ENCODE measurements around the gene PRKG1. TPM values are rescaled to one million over a fixed set of nuclear protein-coding genes. Genes with fewer than 3 reads are reported as not detected.

Gene PRKG1
- polyA plus RNA-seq, 2 donors, result 0.84 to 0.87 TPM

DNA sequence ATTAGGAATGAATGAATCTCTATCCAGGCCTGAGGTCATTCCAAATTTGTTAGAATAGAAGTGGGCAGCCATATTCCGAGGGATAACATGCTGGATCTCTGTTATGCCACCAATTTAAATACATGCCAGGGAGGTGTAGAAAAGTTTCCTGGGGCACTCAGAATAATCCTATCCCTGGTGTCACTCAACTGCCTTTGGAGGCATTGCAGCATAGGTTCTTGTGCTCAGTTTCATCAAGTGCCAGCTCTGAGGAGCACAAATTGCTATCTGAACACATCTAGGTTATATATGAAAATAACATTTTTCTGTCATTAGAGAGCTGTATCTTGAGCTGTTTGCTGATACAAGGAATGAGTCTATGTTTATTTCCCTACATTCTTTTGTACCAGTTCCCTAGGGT lies 427.8 kb downstream of the PRKG1 start:
- no peak overlapping the region for H3K4me3 ChIP-seq (ENCODE audit: low read depth in 1 of 2, low read length in 2 of 2)
- no peak overlapping the region for H3K27ac ChIP-seq (ENCODE audit: low read depth in 2 of 2, low read length in 1 of 2)
- 86 to 91% methylated on average over 1 of the region's 1 CpG for WGBS, 2 donors
- H3K4me1 ChIP-seq (ENCODE audit: control insufficient read depth in 2 of 2, insufficient read depth in 2 of 2, low read length in 1 of 2), result no peaks in the 10 kb centered on the region
- H3K36me3 ChIP-seq (ENCODE audit: control insufficient read depth in 2 of 2, insufficient read depth in 2 of 2, low read length in 1 of 2), result no peaks in the 10 kb centered on the region
- H3K27me3 ChIP-seq (ENCODE audit: control insufficient read depth in 1 of 2, insufficient read depth in 2 of 2, low read length in 2 of 2), result no peaks in the 10 kb centered on the region
- H3K9me3 ChIP-seq (ENCODE audit: control insufficient read depth in 2 of 2, insufficient read depth in 1 of 2, low read depth in 1 of 2, low read length in 1 of 2), result no peaks in the 10 kb centered on the region

DNA sequence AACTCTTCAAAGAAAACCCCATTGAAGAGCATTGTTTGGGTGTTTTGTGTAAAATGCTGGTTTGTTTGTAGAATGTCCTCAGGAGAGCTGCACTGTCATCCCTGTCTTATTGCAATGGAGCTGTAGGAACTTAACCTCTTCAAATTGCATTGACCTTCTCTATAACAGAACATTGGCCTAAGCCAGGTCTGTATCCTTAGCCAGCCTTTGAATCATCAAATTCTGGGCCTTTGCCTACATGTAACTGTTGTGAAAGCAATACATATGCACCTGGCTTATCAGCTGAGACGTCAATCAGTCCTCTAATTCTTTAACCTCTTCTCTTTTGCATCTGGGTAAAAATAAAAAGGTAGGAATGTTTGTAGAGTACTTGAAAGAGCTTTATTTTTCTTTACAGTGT lies 429.1 kb downstream of the PRKG1 start:
- no peaks in the 10 kb centered on the region for H3K9me3 ChIP-seq (ENCODE audit: control insufficient read depth in 2 of 2, insufficient read depth in 1 of 2, low read depth in 1 of 2, low read length in 1 of 2)
- WGBS, 2 donors, result 70 to 78% methylated on average over 1 of the region's 1 CpG
- H3K4me1 ChIP-seq (ENCODE audit: control insufficient read depth in 2 of 2, insufficient read depth in 2 of 2, low read length in 1 of 2), result no peaks in the 10 kb centered on the region
- no peaks in the 10 kb centered on the region for H3K27me3 ChIP-seq (ENCODE audit: control insufficient read depth in 1 of 2, insufficient read depth in 2 of 2, low read length in 2 of 2)
- no peak overlapping the region for H3K4me3 ChIP-seq (ENCODE audit: low read depth in 1 of 2, low read length in 2 of 2)
- H3K36me3 ChIP-seq (ENCODE audit: control insufficient read depth in 2 of 2, insufficient read depth in 2 of 2, low read length in 1 of 2), result no peaks in the 10 kb centered on the region
- no peak overlapping the region for H3K27ac ChIP-seq (ENCODE audit: low read depth in 2 of 2, low read length in 1 of 2)

DNA sequence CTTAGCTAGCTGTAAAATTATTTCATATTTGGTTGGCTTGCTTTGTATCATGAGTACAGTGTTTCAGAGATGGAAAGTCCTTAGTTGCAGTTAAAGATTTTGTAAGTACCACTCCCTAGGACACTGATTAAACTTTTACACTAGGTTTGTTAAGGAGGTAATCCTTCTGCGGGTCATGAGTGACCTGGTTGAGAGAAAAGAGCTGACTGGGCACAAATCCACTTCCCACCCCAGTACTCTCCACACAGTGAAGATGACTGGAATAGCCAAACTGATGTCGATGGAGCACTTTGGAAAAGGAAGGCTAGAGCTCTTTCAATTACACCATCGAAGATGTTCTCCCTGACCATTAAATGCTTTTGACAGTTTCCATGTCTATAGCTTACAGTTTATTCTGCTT lies 433.2 kb downstream of the PRKG1 start:
- Histone ChIP-seq H3K9me3 (ENCODE audit: control insufficient read depth in 2 of 2, insufficient read depth in 1 of 2, low read depth in 1 of 2, low read length in 1 of 2) (no peaks in the 10 kb centered on the region), H3K4me3 (ENCODE audit: low read depth in 1 of 2, low read length in 2 of 2) (no peak overlapping the region), H3K27ac (ENCODE audit: low read depth in 2 of 2, low read length in 1 of 2) (no peak overlapping the region), H3K4me1 (ENCODE audit: control insufficient read depth in 2 of 2, insufficient read depth in 2 of 2, low read length in 1 of 2) (no peaks in the 10 kb centered on the region), H3K36me3 (ENCODE audit: control insufficient read depth in 2 of 2, insufficient read depth in 2 of 2, low read length in 1 of 2) (no peaks in the 10 kb centered on the region), H3K27me3 (ENCODE audit: control insufficient read depth in 1 of 2, insufficient read depth in 2 of 2, low read length in 2 of 2) (no peaks in the 10 kb centered on the region)
- WGBS, 2 donors, result 90 to 96% methylated on average over 3 of the region's 3 CpGs

DNA sequence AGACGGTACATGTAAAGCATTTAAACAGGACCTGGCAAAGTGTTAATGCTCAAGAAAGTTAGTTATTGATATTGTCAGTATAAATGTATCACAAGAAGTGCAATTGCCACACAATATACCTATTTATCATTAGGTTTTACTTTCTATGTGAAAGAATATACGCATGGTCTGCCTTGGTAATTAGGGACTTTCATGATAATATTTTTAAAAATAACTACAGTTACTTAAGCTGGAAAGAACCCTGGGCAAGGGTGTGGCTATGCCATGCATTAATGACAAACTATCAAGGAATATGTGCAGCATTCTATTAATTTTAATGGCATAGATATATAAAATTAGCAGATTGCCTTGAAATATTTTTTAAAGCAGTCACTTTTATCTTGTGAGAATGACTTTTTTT lies 433.9 kb downstream of the PRKG1 start:
- Histone ChIP-seq H3K27ac (ENCODE audit: low read depth in 2 of 2, low read length in 1 of 2) (no peak overlapping the region), H3K27me3 (ENCODE audit: control insufficient read depth in 1 of 2, insufficient read depth in 2 of 2, low read length in 2 of 2) (no peaks in the 10 kb centered on the region), H3K4me1 (ENCODE audit: control insufficient read depth in 2 of 2, insufficient read depth in 2 of 2, low read length in 1 of 2) (no peaks in the 10 kb centered on the region), H3K4me3 (ENCODE audit: low read depth in 1 of 2, low read length in 2 of 2) (no peak overlapping the region), H3K36me3 (ENCODE audit: control insufficient read depth in 2 of 2, insufficient read depth in 2 of 2, low read length in 1 of 2) (no peaks in the 10 kb centered on the region), H3K9me3 (ENCODE audit: control insufficient read depth in 2 of 2, insufficient read depth in 1 of 2, low read depth in 1 of 2, low read length in 1 of 2) (no peaks in the 10 kb centered on the region)
- 82% methylated on average over 2 of the region's 2 CpGs for WGBS, 2 donors

DNA sequence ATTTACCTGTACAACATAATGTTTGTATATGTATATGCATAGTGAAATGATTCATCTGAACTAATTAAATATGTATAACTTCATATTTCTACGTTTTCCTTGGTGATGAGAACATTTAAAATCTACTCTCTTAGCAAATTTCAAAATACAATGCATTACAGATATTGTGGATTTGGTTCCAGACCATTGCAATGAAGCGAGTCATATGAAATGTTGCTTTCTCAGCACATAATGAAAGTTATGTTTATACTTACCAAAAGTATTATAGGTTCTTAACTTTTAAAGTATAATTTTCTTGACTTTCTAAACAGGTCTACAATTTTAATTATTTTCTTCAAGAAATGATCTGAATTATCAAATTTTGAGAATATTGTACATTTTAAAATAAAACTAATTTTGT lies 435.9 kb downstream of the PRKG1 start:
- Histone ChIP-seq H3K9me3 (ENCODE audit: control insufficient read depth in 2 of 2, insufficient read depth in 1 of 2, low read depth in 1 of 2, low read length in 1 of 2) (no peaks in the 10 kb centered on the region), H3K36me3 (ENCODE audit: control insufficient read depth in 2 of 2, insufficient read depth in 2 of 2, low read length in 1 of 2) (no peaks in the 10 kb centered on the region), H3K27ac (ENCODE audit: low read depth in 2 of 2, low read length in 1 of 2) (no peak overlapping the region), H3K4me3 (ENCODE audit: low read depth in 1 of 2, low read length in 2 of 2) (no peak overlapping the region), H3K4me1 (ENCODE audit: control insufficient read depth in 2 of 2, insufficient read depth in 2 of 2, low read length in 1 of 2) (no peaks in the 10 kb centered on the region), H3K27me3 (ENCODE audit: control insufficient read depth in 1 of 2, insufficient read depth in 2 of 2, low read length in 2 of 2) (no peaks in the 10 kb centered on the region)
- 63 to 70% methylated on average over 2 of the region's 2 CpGs for WGBS, 2 donors

DNA sequence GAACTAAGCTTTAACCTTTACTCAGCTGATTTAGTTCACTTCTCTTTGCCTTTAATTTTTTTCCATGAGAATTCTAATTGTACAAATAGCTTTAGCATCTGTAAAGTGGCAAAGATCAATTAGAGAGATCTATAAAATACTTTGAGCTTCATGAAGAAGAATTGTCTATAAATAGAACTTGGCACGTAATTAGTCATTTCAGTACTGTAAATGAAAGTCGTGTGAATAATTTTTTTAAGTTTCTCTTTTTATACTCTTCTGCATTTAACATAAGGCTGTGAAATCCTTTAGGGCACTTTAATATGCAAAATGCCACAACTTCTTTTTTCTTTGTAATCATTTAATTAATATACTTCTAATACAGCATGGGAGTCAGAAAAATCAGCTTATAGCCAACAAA lies 447.3 kb downstream of the PRKG1 start:
- 23 to 42% methylated on average over 2 of the region's 2 CpGs for WGBS, 2 donors
- H3K9me3 ChIP-seq (ENCODE audit: control insufficient read depth in 2 of 2, insufficient read depth in 1 of 2, low read depth in 1 of 2, low read length in 1 of 2), result no peaks in the 10 kb centered on the region

DNA sequence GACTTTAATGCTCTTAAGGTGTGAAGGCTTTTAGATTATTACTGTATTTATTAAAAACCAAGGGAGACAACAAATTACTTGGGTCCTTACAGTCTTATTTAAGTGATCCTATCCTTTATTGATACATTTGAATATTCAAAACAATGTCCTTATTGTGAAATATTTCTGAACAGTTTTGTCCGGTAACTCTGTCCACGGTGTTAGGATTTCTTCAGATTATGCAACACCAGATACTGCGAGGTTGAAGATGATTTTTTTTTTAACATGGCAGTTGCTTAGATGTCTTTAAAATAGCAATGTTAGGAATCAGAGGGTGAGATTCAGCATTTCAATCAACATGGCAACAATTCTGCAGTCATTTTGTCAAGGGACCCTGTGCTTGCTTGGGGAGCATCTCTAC lies 448.6 kb downstream of the PRKG1 start:
- Histone ChIP-seq H3K27me3 (ENCODE audit: control insufficient read depth in 1 of 2, insufficient read depth in 2 of 2, low read length in 2 of 2) (no peaks in the 10 kb centered on the region), H3K4me1 (ENCODE audit: control insufficient read depth in 2 of 2, insufficient read depth in 2 of 2, low read length in 1 of 2) (no peaks in the 10 kb centered on the region), H3K27ac (ENCODE audit: low read depth in 2 of 2, low read length in 1 of 2) (no peak overlapping the region), H3K36me3 (ENCODE audit: control insufficient read depth in 2 of 2, insufficient read depth in 2 of 2, low read length in 1 of 2) (no peaks in the 10 kb centered on the region), H3K9me3 (ENCODE audit: control insufficient read depth in 2 of 2, insufficient read depth in 1 of 2, low read depth in 1 of 2, low read length in 1 of 2) (no peaks in the 10 kb centered on the region), H3K4me3 (ENCODE audit: low read depth in 1 of 2, low read length in 2 of 2) (no peak overlapping the region)
- WGBS, 2 donors, result 84 to 86% methylated on average over 3 of the region's 3 CpGs

More for the DNA sequence above, 447.3 kb downstream of the PRKG1 start:
- H3K27ac ChIP-seq (ENCODE audit: low read depth in 2 of 2, low read length in 1 of 2), result no peak overlapping the region
- H3K4me3 ChIP-seq (ENCODE audit: low read depth in 1 of 2, low read length in 2 of 2), result no peak overlapping the region
- H3K27me3 ChIP-seq (ENCODE audit: control insufficient read depth in 1 of 2, insufficient read depth in 2 of 2, low read length in 2 of 2), result no peaks in the 10 kb centered on the region
- H3K4me1 ChIP-seq (ENCODE audit: control insufficient read depth in 2 of 2, insufficient read depth in 2 of 2, low read length in 1 of 2), result no peaks in the 10 kb centered on the region
- no peaks in the 10 kb centered on the region for H3K36me3 ChIP-seq (ENCODE audit: control insufficient read depth in 2 of 2, insufficient read depth in 2 of 2, low read length in 1 of 2)

DNA sequence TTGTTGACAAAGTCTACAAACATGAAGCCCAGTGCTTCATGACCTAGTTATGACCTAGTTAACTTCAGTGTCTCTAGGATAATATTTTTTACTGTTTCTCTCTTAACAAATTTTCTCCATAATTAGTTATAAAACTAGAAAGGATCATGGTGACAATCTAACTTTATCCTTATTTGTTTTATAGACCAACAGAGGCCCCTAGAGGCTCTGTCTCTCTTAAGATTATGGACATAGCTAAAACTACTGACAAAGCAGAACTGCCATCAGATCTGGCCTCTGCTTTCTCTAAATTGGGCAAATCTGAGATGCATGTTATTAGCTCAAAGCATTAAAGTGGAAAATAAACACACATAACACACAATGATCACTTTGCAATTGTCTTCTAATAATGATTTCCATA lies 449.2 kb downstream of the PRKG1 start:
- Histone ChIP-seq H3K27me3 (ENCODE audit: control insufficient read depth in 1 of 2, insufficient read depth in 2 of 2, low read length in 2 of 2) (no peaks in the 10 kb centered on the region), H3K9me3 (ENCODE audit: control insufficient read depth in 2 of 2, insufficient read depth in 1 of 2, low read depth in 1 of 2, low read length in 1 of 2) (no peaks in the 10 kb centered on the region), H3K27ac (ENCODE audit: low read depth in 2 of 2, low read length in 1 of 2) (no peak overlapping the region), H3K4me1 (ENCODE audit: control insufficient read depth in 2 of 2, insufficient read depth in 2 of 2, low read length in 1 of 2) (no peaks in the 10 kb centered on the region), H3K4me3 (ENCODE audit: low read depth in 1 of 2, low read length in 2 of 2) (no peak overlapping the region), H3K36me3 (ENCODE audit: control insufficient read depth in 2 of 2, insufficient read depth in 2 of 2, low read length in 1 of 2) (no peaks in the 10 kb centered on the region)

DNA sequence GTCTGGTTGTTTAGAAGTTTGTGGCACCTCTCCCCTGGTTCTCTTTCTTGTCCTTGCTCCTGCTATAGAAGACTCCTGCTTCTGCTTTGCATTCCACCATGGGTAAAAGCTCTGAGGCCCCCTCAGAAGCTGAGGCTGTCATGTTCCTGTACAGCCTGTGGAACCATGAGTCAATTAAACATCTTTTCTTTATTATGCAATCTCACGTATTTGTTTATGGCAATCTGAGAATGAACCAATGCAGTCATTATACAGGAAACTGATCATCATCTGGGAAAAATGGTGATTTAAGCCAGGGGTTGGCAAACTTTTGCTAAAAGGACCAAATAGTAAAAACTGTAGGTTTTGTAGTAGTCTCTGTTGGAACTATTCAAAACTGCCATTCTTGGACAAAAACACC lies 449.8 kb downstream of the PRKG1 start:
- Histone ChIP-seq H3K27ac (ENCODE audit: low read depth in 2 of 2, low read length in 1 of 2) (no peak overlapping the region), H3K4me3 (ENCODE audit: low read depth in 1 of 2, low read length in 2 of 2) (no peak overlapping the region), H3K4me1 (ENCODE audit: control insufficient read depth in 2 of 2, insufficient read depth in 2 of 2, low read length in 1 of 2) (no peaks in the 10 kb centered on the region), H3K27me3 (ENCODE audit: control insufficient read depth in 1 of 2, insufficient read depth in 2 of 2, low read length in 2 of 2) (no peaks in the 10 kb centered on the region), H3K9me3 (ENCODE audit: control insufficient read depth in 2 of 2, insufficient read depth in 1 of 2, low read depth in 1 of 2, low read length in 1 of 2) (no peaks in the 10 kb centered on the region), H3K36me3 (ENCODE audit: control insufficient read depth in 2 of 2, insufficient read depth in 2 of 2, low read length in 1 of 2) (no peaks in the 10 kb centered on the region)
- WGBS, 2 donors, result 52 to 76% methylated on average over 1 of the region's 1 CpG

DNA sequence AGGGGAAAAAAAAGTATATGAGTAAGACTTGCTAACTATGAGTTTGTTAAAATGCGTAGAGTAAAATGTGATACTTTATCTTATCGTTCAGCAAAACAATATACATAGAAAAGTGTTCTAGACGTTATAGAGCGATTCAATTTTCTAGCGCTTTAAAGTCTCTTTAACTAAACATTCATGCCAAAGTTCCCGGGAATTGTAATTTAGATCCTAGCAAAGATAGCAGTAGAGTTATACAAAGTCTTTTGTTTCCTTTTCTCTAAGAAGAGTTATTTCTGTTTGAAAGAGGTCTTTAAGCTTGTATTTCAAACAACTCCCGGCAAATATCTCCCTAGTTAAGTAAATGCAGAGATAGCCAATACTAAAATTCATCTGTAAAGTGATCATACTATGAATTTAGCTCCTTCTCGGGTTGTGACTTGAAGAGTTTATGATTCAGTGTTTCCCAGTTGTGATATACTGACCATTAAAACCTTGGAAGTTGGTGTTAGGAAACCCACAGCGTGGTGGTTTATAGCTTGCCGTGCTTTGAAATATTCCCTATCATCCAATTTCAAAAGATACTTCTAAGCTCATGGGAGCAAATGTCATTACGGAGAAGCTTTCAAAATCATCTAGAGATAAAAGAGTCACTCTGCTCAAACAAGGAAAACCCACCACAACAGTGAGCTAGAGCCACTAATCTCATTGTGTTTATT lies 453.4 kb downstream of the PRKG1 start:
- Histone ChIP-seq H3K27me3 (ENCODE audit: control insufficient read depth in 1 of 2, insufficient read depth in 2 of 2, low read length in 2 of 2) (no peaks in the 10 kb centered on the region), H3K27ac (ENCODE audit: low read depth in 2 of 2, low read length in 1 of 2) (no peak overlapping the region), H3K4me3 (ENCODE audit: low read depth in 1 of 2, low read length in 2 of 2) (no peak overlapping the region), H3K4me1 (ENCODE audit: control insufficient read depth in 2 of 2, insufficient read depth in 2 of 2, low read length in 1 of 2) (no peaks in the 10 kb centered on the region), H3K36me3 (ENCODE audit: control insufficient read depth in 2 of 2, insufficient read depth in 2 of 2, low read length in 1 of 2) (no peaks in the 10 kb centered on the region), H3K9me3 (ENCODE audit: control insufficient read depth in 2 of 2, insufficient read depth in 1 of 2, low read depth in 1 of 2, low read length in 1 of 2) (no peaks in the 10 kb centered on the region)
- 56 to 60% methylated on average over 11 of the region's 11 CpGs for WGBS, 2 donors

Data from esophagus (tissue), 2 donors.